Measurements from ENCODE around the gene RPS6KA1. TPM values are rescaled to one million over a fixed set of nuclear protein-coding genes. Genes with fewer than 3 reads are reported as not detected.
A peak's percentile ranks its signal among the peaks of the same experiment; 100 is the strongest.
"Not testable (repeated sequence)": the region's sequence is repeated elsewhere in the genome, so short reads cannot be mapped to it uniquely, and the experiment has no call there.

The RPS6KA1 gene
- total and polyA plus RNA-seq, 2 experiments from 2014 or later, result 1.2 to 1.7 TPM

GRCh38 chr1:26583646-26584485 is 54.3 kb downstream of the RPS6KA1 start:
- H3K27me3 ChIP-seq (replicated peaks; ENCODE audit: insufficient read depth), result no peaks in the 10 kb centered on the region
- no peaks in the 10 kb centered on the region for H3K36me3 ChIP-seq (ENCODE audit: low read depth)
- peak overlapping the region; percentile 28 for H3K4me2 ChIP-seq (ENCODE audit: unreplicated experiment)
- H3K79me2 ChIP-seq (ENCODE audit: insufficient read depth), result no peaks in the 10 kb centered on the region
- TF ChIP-seq EZH2phosphoT487 (IDR thresholded peaks at IDR 0.05; ENCODE audit: insufficient read depth, low read depth) (no peak), EZH2 (IDR thresholded peaks at IDR 0.05; ENCODE audit: insufficient read depth, poor library complexity, severe bottlenecking) (no peak)
- H3K9me2 ChIP-seq (ENCODE audit: insufficient read depth), result no peaks in the 10 kb centered on the region
- DNase-seq, result peak; percentile 52
- no peaks in the 10 kb centered on the region for H4K20me1 ChIP-seq (ENCODE audit: insufficient read depth)
- H3K4me1 ChIP-seq (ENCODE audit: insufficient read depth), result peaks cover 33% of the 10 kb centered on the region
- in situ Hi-C loops (cut with MboI), result no loop called here
- H3K4me3 ChIP-seq, result no peak overlapping the region
- H3K9me3 ChIP-seq (ENCODE audit: low read depth), result no peaks in the 10 kb centered on the region
- no peak overlapping the region for H2AFZ ChIP-seq
- peak overlapping the region; percentile 76 for H3K27ac ChIP-seq
- WGBS, 2 experiments (ENCODE audit: low coverage in 1 of 2, low lambda C conversion rate in 2 of 2, missing lambda C conversion rate in 2 of 2), result 57 to 59% methylated on average over 5 of the region's 5 CpGs
- peaks cover 35% of the 10 kb centered on the region for H3F3A ChIP-seq (ENCODE audit: insufficient read depth)
- peak overlapping the region; percentile 13; the same call in 1 of the 2 replicates for H3K9ac ChIP-seq

- H2AFZ ChIP-seq; H3K27ac ChIP-seq; H3K36me3 ChIP-seq (ENCODE audit: low read depth); H3K9ac ChIP-seq; H3K79me2 ChIP-seq (ENCODE audit: insufficient read depth); H3K4me3 ChIP-seq; H3K4me2 ChIP-seq (ENCODE audit: unreplicated experiment); DNase-seq; H3K9me3 ChIP-seq (ENCODE audit: low read depth); H3K27me3 ChIP-seq (replicated peaks; ENCODE audit: insufficient read depth); H3K9me2 ChIP-seq (ENCODE audit: insufficient read depth); H4K20me1 ChIP-seq (ENCODE audit: insufficient read depth); in situ Hi-C loops (cut with MboI): not testable (repeated sequence)
- H3F3A ChIP-seq (ENCODE audit: insufficient read depth), result peaks cover 35% of the 10 kb centered on the region
- peaks cover 33% of the 10 kb centered on the region for H3K4me1 ChIP-seq (ENCODE audit: insufficient read depth)
- 89 to 91% methylated on average over 4 of the region's 4 CpGs for WGBS, 2 experiments (ENCODE audit: low coverage in 1 of 2, low lambda C conversion rate in 2 of 2, missing lambda C conversion rate in 2 of 2)
Observed at GRCh38 chr1:26584588-26584987, 55.0 kb downstream of the RPS6KA1 start.

- TF ChIP-seq EZH2phosphoT487 (IDR thresholded peaks at IDR 0.05; ENCODE audit: insufficient read depth, low read depth) (no peak), EZH2 (IDR thresholded peaks at IDR 0.05; ENCODE audit: insufficient read depth, poor library complexity, severe bottlenecking) (no peak)
- Histone ChIP-seq H2AFZ (no peak overlapping the region), H3K36me3 (ENCODE audit: low read depth) (no peaks in the 10 kb centered on the region), H3K27me3 (replicated peaks; ENCODE audit: insufficient read depth) (no peaks in the 10 kb centered on the region), H3K4me2 (ENCODE audit: unreplicated experiment) (no peak overlapping the region), H3K4me1 (ENCODE audit: insufficient read depth) (peaks cover 33% of the 10 kb centered on the region), H3K27ac (no peak overlapping the region), H3F3A (ENCODE audit: insufficient read depth) (peaks cover 35% of the 10 kb centered on the region), H3K9ac (no peak overlapping the region), H3K4me3 (no peak overlapping the region), H4K20me1 (ENCODE audit: insufficient read depth) (no peaks in the 10 kb centered on the region), H3K9me3 (ENCODE audit: low read depth) (no peaks in the 10 kb centered on the region), H3K79me2 (ENCODE audit: insufficient read depth) (no peaks in the 10 kb centered on the region), H3K9me2 (ENCODE audit: insufficient read depth) (no peaks in the 10 kb centered on the region)
- WGBS, 2 experiments (ENCODE audit: low coverage in 1 of 2, low lambda C conversion rate in 2 of 2, missing lambda C conversion rate in 2 of 2), result 78 to 80% methylated on average over 6 of the region's 6 CpGs
- peak; percentile 18 for DNase-seq
- in situ Hi-C loops (cut with MboI), result no loop called here
Observed at GRCh38 chr1:26585471-26585870, 55.9 kb downstream of the RPS6KA1 start.

GRCh38 chr1:26593385-26593784 is 63.8 kb downstream of the RPS6KA1 start:
- H3K4me2 ChIP-seq (ENCODE audit: unreplicated experiment), result no peak overlapping the region
- TF ChIP-seq EZH2 (IDR thresholded peaks at IDR 0.05; ENCODE audit: insufficient read depth, poor library complexity, severe bottlenecking) (no peak), EZH2phosphoT487 (IDR thresholded peaks at IDR 0.05; ENCODE audit: insufficient read depth, low read depth) (no peak)
- H3K9me3 ChIP-seq (ENCODE audit: low read depth), result no peaks in the 10 kb centered on the region
- H3K27ac ChIP-seq, result no peak overlapping the region
- DNase-seq, result no peak
- no peaks in the 10 kb centered on the region for H3K4me1 ChIP-seq (ENCODE audit: insufficient read depth)
- H3K79me2 ChIP-seq (ENCODE audit: insufficient read depth), result no peaks in the 10 kb centered on the region
- no peaks in the 10 kb centered on the region for H3K9me2 ChIP-seq (ENCODE audit: insufficient read depth)
- H3K27me3 ChIP-seq (replicated peaks; ENCODE audit: insufficient read depth), result no peaks in the 10 kb centered on the region
- H3K4me3 ChIP-seq, result no peak overlapping the region
- H2AFZ ChIP-seq, result no peak overlapping the region
- in situ Hi-C loops (cut with MboI), result no loop called here
- H3F3A ChIP-seq (ENCODE audit: insufficient read depth), result no peaks in the 10 kb centered on the region
- 62 to 64% methylated on average over 5 of the region's 5 CpGs for WGBS, 2 experiments (ENCODE audit: low coverage in 1 of 2, low lambda C conversion rate in 2 of 2, missing lambda C conversion rate in 2 of 2)
- H3K9ac ChIP-seq, result no peak overlapping the region
- H3K36me3 ChIP-seq (ENCODE audit: low read depth), result no peaks in the 10 kb centered on the region
- H4K20me1 ChIP-seq (ENCODE audit: insufficient read depth), result no peaks in the 10 kb centered on the region

- H3K9me3 ChIP-seq (ENCODE audit: low read depth); H3K9ac ChIP-seq; DNase-seq; H4K20me1 ChIP-seq (ENCODE audit: insufficient read depth); H3F3A ChIP-seq (ENCODE audit: insufficient read depth); in situ Hi-C loops (cut with MboI); H3K27me3 ChIP-seq (replicated peaks; ENCODE audit: insufficient read depth); H3K9me2 ChIP-seq (ENCODE audit: insufficient read depth); H3K4me3 ChIP-seq; H3K4me2 ChIP-seq (ENCODE audit: unreplicated experiment); H3K36me3 ChIP-seq (ENCODE audit: low read depth); H3K79me2 ChIP-seq (ENCODE audit: insufficient read depth); H3K4me1 ChIP-seq (ENCODE audit: insufficient read depth); H2AFZ ChIP-seq; H3K27ac ChIP-seq: not testable (repeated sequence)
- 80 to 85% methylated on average over 6 of the region's 6 CpGs for WGBS, 2 experiments (ENCODE audit: low coverage in 1 of 2, low lambda C conversion rate in 2 of 2, missing lambda C conversion rate in 2 of 2)
Observed at GRCh38 chr1:26594593-26594992, 65.0 kb downstream of the RPS6KA1 start.

Data from GM23248 (cell line).